K562 (cell line): ENCODE results near the gene PCBP2. TPM values are rescaled to one million over a fixed set of nuclear protein-coding genes. Genes with fewer than 3 reads are reported as not detected.
A peak's percentile ranks its signal among the peaks of the same experiment; 100 is the strongest.

Experiments
- CREB1 ChIP-seq, 2 experiments: sonication (generic) in 1 of 2; formaldehyde crosslinking in 1 of 2; IDR thresholded peaks; 2 replicates each; pipeline versions ENCODE4 v1.6.1 to v1.8.0; 2012 to 2022; ENCODE audit warnings: inconsistent platforms in 1 of 2, mild to moderate bottlenecking in 1 of 2, missing genetic modification reagents in 1 of 2, moderate library complexity in 1 of 2
- GATAD2A ChIP-seq: fragments of 450-650 bp; IDR thresholded peaks from 2 replicates; pipeline ENCODE4 v1.6.1; 2017
- POLR2B ChIP-seq: fragments of 450-650 bp; IDR thresholded peaks from 2 replicates; pipeline ENCODE4 v1.6.1; 2018; ENCODE audit warnings: low read depth; ENCODE audit not compliant: partially characterized antibody
- PTBP1 ChIP-seq: fragments of 200-400 bp; formaldehyde crosslinking; IDR thresholded peaks from 2 replicates; pipeline ENCODE4 v1.6.1; 2017; ENCODE audit warnings: low read depth, low read length
- SMAD4 ChIP-seq: fragments of 250-450 bp; sonication (Bioruptor Pico); conservative IDR thresholded peaks from 2 replicates; pipeline ENCODE4 v1.8.0; 2021; ENCODE audit warnings: inconsistent platforms, mild to moderate bottlenecking, moderate library complexity
- SMARCB1 ChIP-seq: IDR thresholded peaks from 2 replicates; pipeline ENCODE4 v1.6.1; 2011; ENCODE audit warnings: improper control_type of control experiment, low read depth; ENCODE audit not compliant: insufficient read length
- ZNF124 ChIP-seq: sonication (generic); formaldehyde crosslinking; IDR thresholded peaks from 2 replicates; pipeline ENCODE4 v1.8.1; 2022; ENCODE audit warnings: missing genetic modification reagents
- ZNF146 ChIP-seq: IDR thresholded peaks from one replicate; pipeline ENCODE4 v1.6.1; 2018; ENCODE audit warnings: missing compliant biosample characterization; ENCODE audit not compliant: unreplicated experiment
- polyA plus RNA-seq, 8 experiments: library from polyadenylated mRNA; depleted of rRNA in 4 of 8; stranded (reverse) in 5 of 8; unstranded in 3 of 8; fragments of >200 nt; fragmentation: Nextera tagmentation in 2 of 8; fragmentation: Illumina TruSeq in 1 of 8; extraction: Ambion mirVana in 2 of 8; extraction: Trizol in 1 of 8; gene quantifications; 2 replicates each; pipeline versions ENCODE4 v1.2.1 to v1.2.3, GENCODE V29; 2011 to 2014; ENCODE audit warnings: inconsistent platforms in 1 of 8, missing spikeins in 1 of 8
- total RNA-seq, 7 experiments: library from RNA; depleted of rRNA in 6 of 7; stranded (reverse); fragments of >200 nt in 6 of 7; fragmentation: Illumina TruSeq in 2 of 7; extraction: Trizol in 2 of 7; gene quantifications; 2 replicates each; pipeline versions ENCODE4 v1.2.1 to v1.2.3, GENCODE V29; 2011 to 2021; ENCODE audit warnings: low replicate concordance in 1 of 7
- TF ChIP-seq, protein P1 (sequence below): fragments of 450-650 bp; conservative IDR thresholded peaks from 2 replicates; pipeline ENCODE4 v1.6.1; 2016; ENCODE audit warnings: missing genetic modification characterization, low read depth, mild to moderate bottlenecking, control low read depth, missing compliant biosample characterization
- TF ChIP-seq, protein P2 (sequence below): fragments of 250-450 bp; sonication (Bioruptor Pico); IDR thresholded peaks from 2 replicates; pipeline ENCODE4 v1.9.0; 2021; ENCODE audit warnings: mild to moderate bottlenecking
- TF ChIP-seq, protein P3 (sequence below): fragments of 250-450 bp; sonication (Bioruptor Pico); IDR thresholded peaks from 2 replicates; pipeline ENCODE4 v1.8.0; 2021; ENCODE audit warnings: borderline replicate concordance, mild to moderate bottlenecking, moderate library complexity; ENCODE audit not compliant: poor library complexity, severe bottlenecking
- TF ChIP-seq, protein P4 (sequence below), 2 experiments: IDR thresholded peaks in 1 of 2; conservative IDR thresholded peaks in 1 of 2; 2 replicates each; pipeline ENCODE4 v1.6.1; 2016; ENCODE audit warnings: low read depth in 2 of 2, mild to moderate bottlenecking in 1 of 2, missing compliant biosample characterization in 1 of 2, missing genetic modification characterization in 1 of 2, moderate library complexity in 1 of 2
- TF ChIP-seq, protein P5 (sequence below): sonication (generic); formaldehyde crosslinking; IDR thresholded peaks from 2 replicates; pipeline ENCODE4 v1.8.0; 2023; ENCODE audit warnings: missing genetic modification reagents, mild to moderate bottlenecking, borderline replicate concordance

PCBP2 gene
- total and polyA plus RNA-seq, 9 of the 15 experiments (the other 6 are each of a cell fraction or from before 2014, with no cell fraction given): 137 to 831 (median 328) TPM

DNA sequence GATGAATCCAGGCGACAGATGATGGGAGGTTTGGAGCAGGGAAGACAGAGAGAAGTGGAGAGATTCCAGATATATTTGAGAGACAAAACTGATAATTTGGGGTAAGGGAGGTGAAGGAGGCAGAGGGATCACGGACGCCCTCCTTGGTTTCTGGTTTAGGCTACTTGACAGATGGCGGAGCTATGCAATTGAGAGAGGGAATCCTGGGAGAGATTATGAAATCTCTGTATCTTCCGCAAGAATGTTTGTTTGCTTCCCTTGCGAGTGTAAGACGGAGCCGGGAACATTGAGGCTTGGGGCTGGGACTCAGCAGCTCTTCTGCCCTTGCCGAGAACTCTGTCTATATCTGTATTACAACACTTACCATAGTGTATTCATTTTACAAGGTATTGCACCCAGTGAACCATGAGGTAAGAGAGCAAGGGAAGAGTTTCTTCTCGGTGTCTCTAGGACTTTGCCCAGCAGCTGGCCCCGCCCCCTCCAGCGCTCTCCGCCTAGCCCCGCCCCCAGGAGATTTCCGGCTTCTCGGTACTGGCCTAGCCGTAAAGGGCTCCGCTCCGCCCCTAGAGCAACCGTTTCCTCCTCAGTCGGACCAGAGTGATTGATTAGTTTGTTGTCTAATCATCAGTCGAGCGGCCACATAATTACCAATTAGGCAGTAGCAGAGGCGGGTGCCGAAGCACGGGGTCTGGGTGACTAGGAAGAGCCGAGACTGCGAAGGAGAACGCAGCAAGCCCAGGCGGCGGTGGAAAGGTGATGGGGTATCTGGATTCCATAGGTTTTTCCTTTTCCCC lies 10.7 kb upstream of the PCBP2 start, which contains the start of gene PRR13 (continued):
- TF ChIP-seq, protein P1, sequence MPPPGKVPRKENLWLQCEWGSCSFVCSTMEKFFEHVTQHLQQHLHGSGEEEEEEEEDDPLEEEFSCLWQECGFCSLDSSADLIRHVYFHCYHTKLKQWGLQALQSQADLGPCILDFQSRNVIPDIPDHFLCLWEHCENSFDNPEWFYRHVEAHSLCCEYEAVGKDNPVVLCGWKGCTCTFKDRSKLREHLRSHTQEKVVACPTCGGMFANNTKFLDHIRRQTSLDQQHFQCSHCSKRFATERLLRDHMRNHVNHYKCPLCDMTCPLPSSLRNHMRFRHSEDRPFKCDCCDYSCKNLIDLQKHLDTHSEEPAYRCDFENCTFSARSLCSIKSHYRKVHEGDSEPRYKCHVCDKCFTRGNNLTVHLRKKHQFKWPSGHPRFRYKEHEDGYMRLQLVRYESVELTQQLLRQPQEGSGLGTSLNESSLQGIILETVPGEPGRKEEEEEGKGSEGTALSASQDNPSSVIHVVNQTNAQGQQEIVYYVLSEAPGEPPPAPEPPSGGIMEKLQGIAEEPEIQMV (tag): peak; percentile 93
- TF ChIP-seq GATAD2A (0 out of 2 replicates have a peak, but pooled peaks have one; percentile 28), SMARCB1 (no peak), ZNF146 (CRISPR knock-in tag) (no peak), SMAD4 (peak; percentile 83), POLR2B (peak; percentile 95), CREB1 (IDR thresholded peaks at IDR 0.05) (no peak), CREB1 (CRISPR knock-in tag; IDR thresholded peaks at IDR 0.05) (no peak), ZNF124 (no peak), PTBP1 (no peak)
- TF ChIP-seq, protein P2, sequence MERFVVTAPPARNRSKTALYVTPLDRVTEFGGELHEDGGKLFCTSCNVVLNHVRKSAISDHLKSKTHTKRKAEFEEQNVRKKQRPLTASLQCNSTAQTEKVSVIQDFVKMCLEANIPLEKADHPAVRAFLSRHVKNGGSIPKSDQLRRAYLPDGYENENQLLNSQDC (CRISPR knock-in tag): peak; percentile 34; the same call in 1 of the 2 replicates
- TF ChIP-seq, protein P3, sequence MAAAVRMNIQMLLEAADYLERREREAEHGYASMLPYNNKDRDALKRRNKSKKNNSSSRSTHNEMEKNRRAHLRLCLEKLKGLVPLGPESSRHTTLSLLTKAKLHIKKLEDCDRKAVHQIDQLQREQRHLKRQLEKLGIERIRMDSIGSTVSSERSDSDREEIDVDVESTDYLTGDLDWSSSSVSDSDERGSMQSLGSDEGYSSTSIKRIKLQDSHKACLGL (CRISPR knock-in tag): no peak
- TF ChIP-seq, protein P4, sequence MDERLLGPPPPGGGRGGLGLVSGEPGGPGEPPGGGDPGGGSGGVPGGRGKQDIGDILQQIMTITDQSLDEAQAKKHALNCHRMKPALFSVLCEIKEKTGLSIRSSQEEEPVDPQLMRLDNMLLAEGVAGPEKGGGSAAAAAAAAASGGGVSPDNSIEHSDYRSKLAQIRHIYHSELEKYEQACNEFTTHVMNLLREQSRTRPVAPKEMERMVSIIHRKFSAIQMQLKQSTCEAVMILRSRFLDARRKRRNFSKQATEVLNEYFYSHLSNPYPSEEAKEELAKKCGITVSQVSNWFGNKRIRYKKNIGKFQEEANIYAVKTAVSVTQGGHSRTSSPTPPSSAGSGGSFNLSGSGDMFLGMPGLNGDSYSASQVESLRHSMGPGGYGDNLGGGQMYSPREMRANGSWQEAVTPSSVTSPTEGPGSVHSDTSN (CRISPR knock-in tag; IDR thresholded peaks at IDR 0.05; ENCODE audit: low read depth): peak; percentile 51
- TF ChIP-seq, protein P4 (tag; conservative IDR thresholded peaks at IDR 0.05; ENCODE audit: low read depth): peak; percentile 96
- TF ChIP-seq, protein P5, sequence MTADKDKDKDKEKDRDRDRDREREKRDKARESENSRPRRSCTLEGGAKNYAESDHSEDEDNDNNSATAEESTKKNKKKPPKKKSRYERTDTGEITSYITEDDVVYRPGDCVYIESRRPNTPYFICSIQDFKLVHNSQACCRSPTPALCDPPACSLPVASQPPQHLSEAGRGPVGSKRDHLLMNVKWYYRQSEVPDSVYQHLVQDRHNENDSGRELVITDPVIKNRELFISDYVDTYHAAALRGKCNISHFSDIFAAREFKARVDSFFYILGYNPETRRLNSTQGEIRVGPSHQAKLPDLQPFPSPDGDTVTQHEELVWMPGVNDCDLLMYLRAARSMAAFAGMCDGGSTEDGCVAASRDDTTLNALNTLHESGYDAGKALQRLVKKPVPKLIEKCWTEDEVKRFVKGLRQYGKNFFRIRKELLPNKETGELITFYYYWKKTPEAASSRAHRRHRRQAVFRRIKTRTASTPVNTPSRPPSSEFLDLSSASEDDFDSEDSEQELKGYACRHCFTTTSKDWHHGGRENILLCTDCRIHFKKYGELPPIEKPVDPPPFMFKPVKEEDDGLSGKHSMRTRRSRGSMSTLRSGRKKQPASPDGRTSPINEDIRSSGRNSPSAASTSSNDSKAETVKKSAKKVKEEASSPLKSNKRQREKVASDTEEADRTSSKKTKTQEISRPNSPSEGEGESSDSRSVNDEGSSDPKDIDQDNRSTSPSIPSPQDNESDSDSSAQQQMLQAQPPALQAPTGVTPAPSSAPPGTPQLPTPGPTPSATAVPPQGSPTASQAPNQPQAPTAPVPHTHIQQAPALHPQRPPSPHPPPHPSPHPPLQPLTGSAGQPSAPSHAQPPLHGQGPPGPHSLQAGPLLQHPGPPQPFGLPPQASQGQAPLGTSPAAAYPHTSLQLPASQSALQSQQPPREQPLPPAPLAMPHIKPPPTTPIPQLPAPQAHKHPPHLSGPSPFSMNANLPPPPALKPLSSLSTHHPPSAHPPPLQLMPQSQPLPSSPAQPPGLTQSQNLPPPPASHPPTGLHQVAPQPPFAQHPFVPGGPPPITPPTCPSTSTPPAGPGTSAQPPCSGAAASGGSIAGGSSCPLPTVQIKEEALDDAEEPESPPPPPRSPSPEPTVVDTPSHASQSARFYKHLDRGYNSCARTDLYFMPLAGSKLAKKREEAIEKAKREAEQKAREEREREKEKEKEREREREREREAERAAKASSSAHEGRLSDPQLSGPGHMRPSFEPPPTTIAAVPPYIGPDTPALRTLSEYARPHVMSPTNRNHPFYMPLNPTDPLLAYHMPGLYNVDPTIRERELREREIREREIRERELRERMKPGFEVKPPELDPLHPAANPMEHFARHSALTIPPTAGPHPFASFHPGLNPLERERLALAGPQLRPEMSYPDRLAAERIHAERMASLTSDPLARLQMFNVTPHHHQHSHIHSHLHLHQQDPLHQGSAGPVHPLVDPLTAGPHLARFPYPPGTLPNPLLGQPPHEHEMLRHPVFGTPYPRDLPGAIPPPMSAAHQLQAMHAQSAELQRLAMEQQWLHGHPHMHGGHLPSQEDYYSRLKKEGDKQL (CRISPR knock-in tag): no peak
